GM12892 (cell line): ENCODE data around the gene PCDHA1.

Experiments used
- POLR2A ChIP-seq: IDR thresholded peaks from 2 replicates; pipeline ENCODE4 v1.6.1; 2011; ENCODE audit warnings: low read depth, low read length, control low read depth
- POLR2AphosphoS5 ChIP-seq: IDR thresholded peaks from 2 replicates; pipeline ENCODE4 v1.6.1; 2011; ENCODE audit warnings: low read depth, low read length, control low read depth

- TF ChIP-seq POLR2AphosphoS5 = no peak
- no peak for TF ChIP-seq POLR2A
These were observed 57.1 kb downstream of the PCDHA1 start for GRCh38 chr5:140842798-140843733.
